Lung microvascular endothelial cell (primary cell): ENCODE data around the gene LRRN3. TPM values are rescaled to one million over a fixed set of nuclear protein-coding genes. Genes with fewer than 3 reads are reported as not detected.
"Not testable (repeated sequence)": the region's sequence is repeated elsewhere in the genome, so short reads cannot be mapped to it uniquely, and the experiment has no call there.

Source experiments
- DNase-seq, 2 donors: peaks; one replicate each; pipeline versions ENCODE4 v3.0.0 to v3.0.0-alpha.2; 2010; ENCODE audit warnings: low read depth in 2 of 2
- total RNA-seq: library from RNA; depleted of rRNA; stranded (reverse); fragments of >200 nt; gene quantifications from 2 replicates; pipeline ENCODE4 v1.2.1, GENCODE V29; 2014

Gene LRRN3
- not detected in 2 replicates for total RNA-seq

GRCh38 chr7:111090846-111091245, at the start of gene LRRN3:
Gene LRRN3, plus strand, starts transcription at chr7:111091127. Its CDS starts 31,646 bp downstream, at chr7:111122773.
- peak in 1 of 2 donors; percentile 3 for DNase-seq

GRCh38 chr7:111041577-111041976, 49.4 kb upstream of the LRRN3 start:
- DNase-seq = peak; percentile 17 to 50

- no peak for DNase-seq
These were observed 48.1 kb upstream of the LRRN3 start for GRCh38 chr7:111042842-111043241.

GRCh38 chr7:111043561-111043960, 47.4 kb upstream of the LRRN3 start:
- DNase-seq = no peak

- DNase-seq = no peak
These were observed 45.5 kb upstream of the LRRN3 start for GRCh38 chr7:111045449-111045848.

- no peak for DNase-seq
These were observed 43.3 kb upstream of the LRRN3 start for GRCh38 chr7:111047595-111047994.

- no peak for DNase-seq
These were observed 40.8 kb upstream of the LRRN3 start for GRCh38 chr7:111049971-111050680.

- no peak for DNase-seq
These were observed 40.0 kb upstream of the LRRN3 start for GRCh38 chr7:111050875-111051416.

- no peak for DNase-seq
These were observed 39.1 kb upstream of the LRRN3 start for GRCh38 chr7:111051832-111052231.

GRCh38 chr7:111053035-111053434, 37.9 kb upstream of the LRRN3 start:
- no peak for DNase-seq

GRCh38 chr7:111056371-111056770, 34.6 kb upstream of the LRRN3 start:
- DNase-seq = no peak

GRCh38 chr7:111057066-111057465, 33.9 kb upstream of the LRRN3 start:
- no peak for DNase-seq

- DNase-seq = no peak
These were observed 31.1 kb upstream of the LRRN3 start for GRCh38 chr7:111059833-111060232.

- no peak for DNase-seq
These were observed 27.8 kb upstream of the LRRN3 start for GRCh38 chr7:111063166-111063565.

GRCh38 chr7:111067251-111067650, 23.7 kb upstream of the LRRN3 start:
- no peak for DNase-seq

GRCh38 chr7:111067682-111068081, 23.2 kb upstream of the LRRN3 start:
- DNase-seq = no peak

- no peak for DNase-seq
These were observed 22.3 kb upstream of the LRRN3 start for GRCh38 chr7:111068618-111069017.

- no peak for DNase-seq
These were observed 19.4 kb upstream of the LRRN3 start for GRCh38 chr7:111071556-111071955.

- DNase-seq = not testable (repeated sequence)
These were observed 18.3 kb upstream of the LRRN3 start for GRCh38 chr7:111072658-111073057.

GRCh38 chr7:111074071-111074747, 16.7 kb upstream of the LRRN3 start:
- peak in 1 of 2 donors; percentile 32 for DNase-seq

GRCh38 chr7:111074748-111075146, 16.2 kb upstream of the LRRN3 start:
- no peak for DNase-seq

- DNase-seq = no peak
These were observed 15.4 kb upstream of the LRRN3 start for GRCh38 chr7:111075498-111075897.

GRCh38 chr7:111076205-111076604, 14.7 kb upstream of the LRRN3 start:
- DNase-seq = no peak
